OCI-LY3 (cell line): ENCODE measurements around the gene PLPP7.

ENCODE experiments used
- EZH2phosphoT487 ChIP-seq: fragments of 200-600 bp; shearing (Covaris generic); IDR thresholded peaks from 2 replicates; pipeline ENCODE4 v1.6.1; 2018; ENCODE audit warnings: antibody characterized with exemption, mixed run types, low read depth
- TF ChIP-seq, protein P1 (sequence below): fragments of 200-600, 300-600 bp; sonication (generic); IDR thresholded peaks from 2 replicates; pipeline ENCODE4 v1.5.1; 2014; ENCODE audit warnings: antibody characterized with exemption, low read length, low read depth

DNA sequence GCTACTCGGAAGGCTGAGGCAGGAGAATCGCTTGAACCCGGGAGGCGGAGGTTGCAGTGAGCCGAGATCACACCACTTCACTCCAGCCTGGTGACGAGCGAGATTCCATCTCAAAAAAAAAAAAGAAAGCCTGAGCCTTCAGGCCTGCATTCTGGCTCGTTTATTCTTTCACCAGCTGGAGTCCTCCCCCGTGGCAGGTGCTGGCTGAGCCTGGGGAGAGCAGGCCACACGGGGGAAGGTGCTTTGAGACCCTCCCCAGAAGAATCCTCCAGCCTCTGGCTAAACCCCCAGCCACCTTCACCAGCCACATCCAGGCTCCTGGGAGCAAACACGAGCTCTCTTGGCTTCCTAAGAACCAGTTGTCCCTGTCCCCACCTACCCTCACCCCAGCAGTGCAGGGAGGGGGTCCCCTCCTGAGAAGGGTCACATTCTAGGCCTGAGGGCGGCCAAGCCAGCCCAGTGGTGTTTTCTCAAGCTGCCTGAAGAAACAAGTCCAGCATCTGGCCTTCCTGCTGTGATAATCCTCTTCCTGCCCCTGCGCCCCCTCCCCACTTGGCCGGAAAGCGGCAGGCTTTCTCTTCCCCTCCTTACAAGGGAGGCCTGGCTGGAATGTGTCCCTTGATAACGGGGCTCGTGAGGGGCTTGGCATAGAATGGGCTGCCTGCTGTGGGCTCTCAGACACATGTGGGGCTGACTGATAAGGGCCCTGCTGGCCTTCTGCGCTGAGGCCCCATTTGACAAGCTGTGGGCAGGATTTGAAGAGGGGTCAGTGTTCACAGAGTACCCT, 41.5 kb downstream of the PLPP7 start:
- TF ChIP-seq, protein P1, sequence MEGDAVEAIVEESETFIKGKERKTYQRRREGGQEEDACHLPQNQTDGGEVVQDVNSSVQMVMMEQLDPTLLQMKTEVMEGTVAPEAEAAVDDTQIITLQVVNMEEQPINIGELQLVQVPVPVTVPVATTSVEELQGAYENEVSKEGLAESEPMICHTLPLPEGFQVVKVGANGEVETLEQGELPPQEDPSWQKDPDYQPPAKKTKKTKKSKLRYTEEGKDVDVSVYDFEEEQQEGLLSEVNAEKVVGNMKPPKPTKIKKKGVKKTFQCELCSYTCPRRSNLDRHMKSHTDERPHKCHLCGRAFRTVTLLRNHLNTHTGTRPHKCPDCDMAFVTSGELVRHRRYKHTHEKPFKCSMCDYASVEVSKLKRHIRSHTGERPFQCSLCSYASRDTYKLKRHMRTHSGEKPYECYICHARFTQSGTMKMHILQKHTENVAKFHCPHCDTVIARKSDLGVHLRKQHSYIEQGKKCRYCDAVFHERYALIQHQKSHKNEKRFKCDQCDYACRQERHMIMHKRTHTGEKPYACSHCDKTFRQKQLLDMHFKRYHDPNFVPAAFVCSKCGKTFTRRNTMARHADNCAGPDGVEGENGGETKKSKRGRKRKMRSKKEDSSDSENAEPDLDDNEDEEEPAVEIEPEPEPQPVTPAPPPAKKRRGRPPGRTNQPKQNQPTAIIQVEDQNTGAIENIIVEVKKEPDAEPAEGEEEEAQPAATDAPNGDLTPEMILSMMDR, result no peak
- no peak for TF ChIP-seq EZH2phosphoT487
